ENCODE results near the gene ETFDH. TPM values are rescaled to one million over a fixed set of nuclear protein-coding genes. Genes with fewer than 3 reads are reported as not detected.
"Not testable (repeated sequence)": the region's sequence is repeated elsewhere in the genome, so short reads cannot be mapped to it uniquely, and the experiment has no call there.

Gene ETFDH
- total and polyA plus RNA-seq, 2 donors from 2014 or later, result 20.4 to 58.3 TPM

- Histone ChIP-seq H3K4me3 (ENCODE audit: low read length in 3 of 3) (no peak overlapping the region), H3K9me3 (ENCODE audit: control insufficient read depth in 2 of 3, insufficient read depth in 1 of 3, low read length in 3 of 3) (no peaks in the 10 kb centered on the region), H3K9ac (ENCODE audit: low read length in 3 of 3) (no peak overlapping the region), H3K4me1 (ENCODE audit: control insufficient read depth in 2 of 3, insufficient read depth in 2 of 3, low read depth in 1 of 3, low read length in 3 of 3) (no peaks in the 10 kb centered on the region), H3K36me3 (ENCODE audit: control insufficient read depth in 2 of 3, insufficient read depth in 3 of 3, low read length in 3 of 3) (peaks cover 0 to 4% (median 3%) of the 10 kb centered on the region in 3 donors), H3K27me3 (ENCODE audit: control insufficient read depth, insufficient read depth, low read length) (no peaks in the 10 kb centered on the region), H3K27ac (ENCODE audit: low read depth in 2 of 2, low read length in 2 of 2) (no peak overlapping the region)
- intact Hi-C loops (cut with DNase I), result no loop called here
- no peak for TF ChIP-seq CTCF (IDR thresholded peaks at IDR 0.05; ENCODE audit: borderline replicate concordance, extremely low read depth, insufficient read depth)
- FAIRE-seq, result no peak
- DNase-seq, result no peak
Measured at GRCh38 chr4:158682066-158682465, 10.0 kb downstream of the ETFDH start.

- DNase-seq (no peak), FAIRE-seq (no peak)
- TF ChIP-seq CTCF (IDR thresholded peaks at IDR 0.05; ENCODE audit: borderline replicate concordance, extremely low read depth, insufficient read depth), result no peak
- no peaks in the 10 kb centered on the region for H3K4me1 ChIP-seq (ENCODE audit: control insufficient read depth in 2 of 3, insufficient read depth in 2 of 3, low read depth in 1 of 3, low read length in 3 of 3)
- intact Hi-C loops (cut with DNase I), result no loop called here
- H3K4me3 ChIP-seq (ENCODE audit: low read length in 3 of 3), result no peak overlapping the region
- H3K27me3 ChIP-seq (ENCODE audit: control insufficient read depth, insufficient read depth, low read length), result no peaks in the 10 kb centered on the region
- no peaks in the 10 kb centered on the region for H3K9me3 ChIP-seq (ENCODE audit: control insufficient read depth in 2 of 3, insufficient read depth in 1 of 3, low read length in 3 of 3)
- H3K27ac ChIP-seq (ENCODE audit: low read depth in 2 of 2, low read length in 2 of 2), result no peak overlapping the region
- H3K36me3 ChIP-seq (ENCODE audit: control insufficient read depth in 2 of 3, insufficient read depth in 3 of 3, low read length in 3 of 3), result peaks cover 0 to 6% (median 5%) of the 10 kb centered on the region in 3 donors
- H3K9ac ChIP-seq (ENCODE audit: low read length in 3 of 3), result no peak overlapping the region
Measured at GRCh38 chr4:158688813-158689212, 16.7 kb downstream of the ETFDH start.

DNA sequence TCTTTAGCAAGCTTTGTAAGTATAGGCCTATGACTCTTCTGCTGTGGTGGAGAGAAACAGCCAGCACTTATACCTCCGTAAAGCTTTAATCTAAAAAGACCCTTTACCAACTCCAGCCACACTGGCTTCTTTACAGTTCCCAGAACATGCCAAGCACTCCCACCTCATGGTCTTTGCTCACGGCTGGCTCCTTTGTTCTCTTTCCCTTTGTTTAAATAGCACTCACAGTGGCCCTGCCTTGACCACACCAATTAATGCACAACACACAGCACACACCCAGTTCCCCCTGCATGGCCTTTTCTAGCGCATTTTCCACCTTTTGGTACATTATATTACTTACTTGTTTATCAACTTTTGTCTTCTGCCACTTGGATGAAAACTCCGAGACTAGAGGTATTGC lies 32.2 kb downstream of the ETFDH start:
- Histone ChIP-seq H3K27ac (ENCODE audit: low read depth in 2 of 2, low read length in 2 of 2) (no peak overlapping the region), H3K27me3 (ENCODE audit: control insufficient read depth, insufficient read depth, low read length) (no peaks in the 10 kb centered on the region), H3K9ac (ENCODE audit: low read length in 3 of 3) (no peak overlapping the region), H3K36me3 (ENCODE audit: control insufficient read depth in 2 of 3, insufficient read depth in 3 of 3, low read length in 3 of 3) (peaks cover 0 to 27% (median 8%) of the 10 kb centered on the region in 3 donors), H3K4me3 (ENCODE audit: low read length in 3 of 3) (no peak overlapping the region), H3K9me3 (ENCODE audit: control insufficient read depth in 2 of 3, insufficient read depth in 1 of 3, low read length in 3 of 3) (no peaks in the 10 kb centered on the region), H3K4me1 (ENCODE audit: control insufficient read depth in 2 of 3, insufficient read depth in 2 of 3, low read depth in 1 of 3, low read length in 3 of 3) (no peaks in the 10 kb centered on the region)
- no peak for TF ChIP-seq CTCF (IDR thresholded peaks at IDR 0.05; ENCODE audit: borderline replicate concordance, extremely low read depth, insufficient read depth)
- FAIRE-seq (no peak), DNase-seq (no peak)
- intact Hi-C loops (cut with DNase I), result no loop called here

DNA sequence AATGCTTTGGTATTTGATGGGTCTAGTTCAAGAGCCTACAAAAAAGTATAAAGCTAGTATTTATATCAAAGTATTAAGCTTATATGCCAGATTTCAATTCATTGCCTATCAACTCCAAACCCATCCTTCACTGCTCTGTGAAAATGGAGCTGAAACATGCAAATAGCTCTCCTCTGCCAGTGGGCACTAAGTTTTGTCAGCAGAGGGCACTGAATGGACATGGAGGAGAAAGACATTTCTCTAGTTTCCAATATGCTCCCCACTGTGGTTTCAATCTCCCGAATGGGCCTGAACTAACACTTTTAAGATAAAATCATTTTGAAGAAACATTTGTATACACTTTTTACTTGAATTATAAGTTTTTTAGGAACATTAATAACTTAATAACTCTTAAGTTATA lies 38.7 kb downstream of the ETFDH start:
- no peak for FAIRE-seq
- H3K27ac ChIP-seq (ENCODE audit: low read depth in 2 of 2, low read length in 2 of 2), result no peak overlapping the region
- no peaks in the 10 kb centered on the region for H3K9me3 ChIP-seq (ENCODE audit: control insufficient read depth in 2 of 3, insufficient read depth in 1 of 3, low read length in 3 of 3)

GRCh38 chr4:158712622-158713021 lies 40.5 kb downstream of the ETFDH start:
- H3K4me3 ChIP-seq (ENCODE audit: low read length in 3 of 3); H3K27me3 ChIP-seq (ENCODE audit: control insufficient read depth, insufficient read depth, low read length); H3K27ac ChIP-seq (ENCODE audit: low read depth in 2 of 2, low read length in 2 of 2); H3K9me3 ChIP-seq (ENCODE audit: control insufficient read depth in 2 of 3, insufficient read depth in 1 of 3, low read length in 3 of 3); H3K9ac ChIP-seq (ENCODE audit: low read length in 3 of 3); FAIRE-seq; DNase-seq; H3K4me1 ChIP-seq (ENCODE audit: control insufficient read depth in 2 of 3, insufficient read depth in 2 of 3, low read depth in 1 of 3, low read length in 3 of 3); intact Hi-C loops (cut with DNase I): not testable (repeated sequence)
- H3K36me3 ChIP-seq (ENCODE audit: control insufficient read depth in 2 of 3, insufficient read depth in 3 of 3, low read length in 3 of 3), result peaks cover 6 to 49% (median 28%) of the 10 kb centered on the region in 3 donors

More for the DNA sequence above, 38.7 kb downstream of the ETFDH start:
- no peaks in the 10 kb centered on the region for H3K27me3 ChIP-seq (ENCODE audit: control insufficient read depth, insufficient read depth, low read length)
- TF ChIP-seq CTCF (IDR thresholded peaks at IDR 0.05; ENCODE audit: borderline replicate concordance, extremely low read depth, insufficient read depth), result peak; percentile 14
- intact Hi-C loops (cut with DNase I), result no loop called here
- H3K36me3 ChIP-seq (ENCODE audit: control insufficient read depth in 2 of 3, insufficient read depth in 3 of 3, low read length in 3 of 3), result peaks cover 3 to 51% (median 31%) of the 10 kb centered on the region in 3 donors
- no peak overlapping the region for H3K4me3 ChIP-seq (ENCODE audit: low read length in 3 of 3)
- no peaks in the 10 kb centered on the region for H3K4me1 ChIP-seq (ENCODE audit: control insufficient read depth in 2 of 3, insufficient read depth in 2 of 3, low read depth in 1 of 3, low read length in 3 of 3)
- H3K9ac ChIP-seq (ENCODE audit: low read length in 3 of 3), result no peak overlapping the region
- DNase-seq, result peak in 2 of 5 donors; percentile 13 to 20

Measured in kidney (tissue), 14 donors.